Epithelial cell of proximal tubule (primary cell): ENCODE measurements around the gene COPA. TPM values are rescaled to one million over a fixed set of nuclear protein-coding genes. Genes with fewer than 3 reads are reported as not detected.
A peak's percentile ranks its signal among the peaks of the same experiment; 100 is the strongest.

Experiments
- DNase-seq: peaks from one replicate; pipeline ENCODE4 v3.0.0-alpha.2; 2011; ENCODE audit warnings: low read depth
- H3K4me3 ChIP-seq: 2 replicates; pipeline ENCODE4 v1.5.1; 2011; ENCODE audit warnings: low read depth, mild to moderate bottlenecking, low read length
- CTCF ChIP-seq: conservative IDR thresholded peaks from 2 replicates; pipeline ENCODE4 v1.5.1; 2012; ENCODE audit warnings: low read depth, mild to moderate bottlenecking, low read length
- total RNA-seq: library from RNA; depleted of rRNA; stranded (reverse); fragments of >200 nt; gene quantifications from 2 replicates; pipeline ENCODE4 v1.2.3, GENCODE V29; 2015

Gene COPA
- total RNA-seq, 1 donor from 2014 or later = 89.7 TPM

GRCh38 chr1:160361199-160361598, 18.1 kb upstream of the COPA start:
- no peak for TF ChIP-seq CTCF
- DNase-seq = no peak

GRCh38 chr1:160360227-160360695, 17.2 kb upstream of the COPA start:
- no peak for DNase-seq
- TF ChIP-seq CTCF = no peak
- H3K4me3 ChIP-seq = no peak overlapping the region

More at GRCh38 chr1:160361199-160361598, 18.1 kb upstream of the COPA start:
- H3K4me3 ChIP-seq = no peak overlapping the region

- TF ChIP-seq CTCF = no peak
- no peak overlapping the region for H3K4me3 ChIP-seq
- no peak for DNase-seq
Observed at GRCh38 chr1:160359559-160360226, 16.6 kb upstream of the COPA start.

DNA sequence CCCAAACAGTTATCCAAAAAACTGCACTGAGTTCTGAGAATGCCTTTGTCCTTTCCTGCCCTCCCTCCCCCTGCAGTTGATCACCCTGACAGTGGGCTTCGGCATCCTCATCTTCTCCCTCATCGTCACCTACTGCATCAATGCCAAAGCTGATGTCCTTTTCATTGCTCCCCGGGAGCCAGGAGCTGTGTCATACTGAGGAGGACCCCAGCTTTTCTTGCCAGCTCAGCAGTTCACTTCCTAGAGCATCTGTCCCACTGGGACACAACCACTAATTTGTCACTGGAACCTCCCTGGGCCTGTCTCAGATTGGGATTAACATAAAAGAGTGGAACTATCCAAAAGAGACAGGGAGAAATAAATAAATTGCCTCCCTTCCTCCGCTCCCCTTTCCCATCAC, 15.0 kb upstream of the COPA start:
- no peak overlapping the region for H3K4me3 ChIP-seq
- DNase-seq = no peak
- no peak for TF ChIP-seq CTCF

DNA sequence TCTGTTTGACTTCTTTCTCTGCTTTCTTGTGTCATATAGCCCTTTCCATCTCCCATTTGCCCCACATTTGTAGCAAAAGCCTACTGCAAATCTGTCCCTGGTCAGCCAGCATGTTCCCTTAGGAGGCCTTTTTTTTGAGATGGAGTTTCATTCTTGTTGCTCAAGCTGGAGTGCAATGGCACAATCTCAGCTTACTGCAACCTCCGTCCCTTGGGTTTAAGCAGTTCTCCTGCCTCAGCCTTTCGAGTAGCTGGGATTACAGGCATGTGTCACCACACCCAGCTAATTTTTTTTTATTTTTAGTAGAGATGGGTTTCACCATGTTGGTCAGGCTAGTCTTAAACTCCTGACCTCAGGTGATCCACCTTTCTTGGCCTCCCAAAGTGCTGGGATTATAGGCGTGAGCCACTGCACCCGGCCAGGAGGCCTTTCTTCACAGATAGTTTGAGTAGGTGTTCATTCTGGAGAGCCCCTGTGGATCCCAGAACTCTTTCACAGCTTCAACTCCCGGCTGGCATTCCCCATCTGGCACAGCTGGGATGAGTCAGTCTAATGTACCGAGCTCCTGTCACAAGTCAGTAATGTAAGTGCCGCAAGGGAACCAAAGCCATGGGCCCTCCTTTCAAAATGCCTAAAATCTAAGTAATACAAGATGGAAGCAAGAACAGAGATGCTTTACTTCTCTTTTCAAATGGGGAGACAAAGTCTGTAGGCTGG, 14.4 kb upstream of the COPA start:
- no peak for DNase-seq
- no peak for TF ChIP-seq CTCF
- no peak overlapping the region for H3K4me3 ChIP-seq

- peak; percentile 76 for TF ChIP-seq CTCF
- no peak overlapping the region for H3K4me3 ChIP-seq
- no peak for DNase-seq
Observed at GRCh38 chr1:160354388-160354985, 11.4 kb upstream of the COPA start.
